Tibial artery (tissue), 4 donors: ENCODE data around the gene OSR1.

Experiments used
- DNase-seq, 2 donors: peaks; one replicate each; pipeline ENCODE4 v3.0.0-alpha.2; 2019
- H3K27ac ChIP-seq, 2 donors: fragments of 200-600 bp; sonication (generic) in 1 of 2; 1 replicate in 1 of 2; 2 replicates in 1 of 2; pipeline ENCODE4 v1.5.1; 2018 to 2019; ENCODE audit warnings: mild to moderate bottlenecking in 1 of 2
- H3K27me3 ChIP-seq, 2 donors: fragments of 200-600 bp; sonication (generic) in 1 of 2; one replicate each; pipeline versions ENCODE4 v1.5.1 to v1.6.0; 2016 to 2019
- H3K36me3 ChIP-seq, 3 donors: fragments of 200-600 bp; sonication (generic) in 2 of 3; one replicate each; pipeline ENCODE4 v1.5.1; 2016 to 2019; ENCODE audit warnings: mild to moderate bottlenecking in 2 of 3
- H3K4me1 ChIP-seq, 4 donors: fragments of 200-600 bp; sonication (generic) in 2 of 4; 1 replicate in 3 of 4; 2 replicates in 1 of 4; pipeline ENCODE4 v1.5.1; 2016 to 2019
- H3K4me3 ChIP-seq, 2 donors: fragments of 200-600 bp; sonication (generic) in 1 of 2; 1 replicate in 1 of 2; 2 replicates in 1 of 2; pipeline ENCODE4 v1.5.1; 2018 to 2019; ENCODE audit warnings: mild to moderate bottlenecking in 2 of 2
- H3K9me3 ChIP-seq, 3 donors: fragments of 200-600 bp; sonication (generic) in 1 of 3; one replicate each; pipeline ENCODE4 v1.5.1; 2016 to 2019
- intact Hi-C: fragments of 100-400 bp; cut with DNase I; formaldehyde crosslinking; loops from one replicate; pipeline ENCODE4 v1.15.0; 2023; ENCODE audit warnings: low total_unique reads
- TF ChIP-seq, protein P1 (sequence below), 2 experiments: fragments of 200-600 bp in 1 of 2; fragments of 450-650 bp in 1 of 2; IDR thresholded peaks; one replicate each; pipeline ENCODE4 v1.5.1; 2017 to 2019; ENCODE audit warnings: antibody characterized with exemption in 2 of 2, mild to moderate bottlenecking in 1 of 2, moderate library complexity in 1 of 2

OSR1 gene

DNA sequence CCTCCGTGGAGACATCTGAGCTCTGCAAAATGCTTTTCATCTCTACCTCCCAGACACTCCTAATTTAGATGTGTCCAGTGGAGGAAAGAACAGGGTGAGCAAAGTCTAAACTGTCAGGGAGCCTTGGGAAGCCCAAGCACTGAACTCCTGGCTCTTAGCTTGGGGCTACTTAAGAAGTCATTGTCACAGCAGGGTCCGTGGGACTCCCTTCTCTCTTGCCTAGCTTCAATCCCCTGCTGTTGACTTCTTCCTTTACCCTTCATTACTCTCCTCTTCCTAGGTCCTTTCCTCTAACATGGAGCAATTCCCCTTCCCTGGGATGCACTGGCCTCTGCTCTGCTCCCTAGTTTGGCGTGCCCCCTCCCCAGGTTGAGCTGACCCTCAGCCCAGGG lies 3.4 kb downstream of the OSR1 start:
- intact Hi-C loops: loop anchor here (10.0 kb wide), 1 partner anchor 380 kb away; no protein-coding TSS in a partner anchor
- H3K4me1 ChIP-seq: peaks cover 0 to 55% (median 32%) of the 10 kb centered on the region in 4 donors
- H3K27ac ChIP-seq: peak overlapping the region; percentile 93 to 96
- no peaks in the 10 kb centered on the region for H3K27me3 ChIP-seq
- DNase-seq: no peak
- peaks cover 0 to 30% (median 18%) of the 10 kb centered on the region in 3 donors for H3K36me3 ChIP-seq
- no peaks in the 10 kb centered on the region for H3K9me3 ChIP-seq
- peak overlapping the region; percentile 82 to 95 for H3K4me3 ChIP-seq
- TF ChIP-seq, protein P1, sequence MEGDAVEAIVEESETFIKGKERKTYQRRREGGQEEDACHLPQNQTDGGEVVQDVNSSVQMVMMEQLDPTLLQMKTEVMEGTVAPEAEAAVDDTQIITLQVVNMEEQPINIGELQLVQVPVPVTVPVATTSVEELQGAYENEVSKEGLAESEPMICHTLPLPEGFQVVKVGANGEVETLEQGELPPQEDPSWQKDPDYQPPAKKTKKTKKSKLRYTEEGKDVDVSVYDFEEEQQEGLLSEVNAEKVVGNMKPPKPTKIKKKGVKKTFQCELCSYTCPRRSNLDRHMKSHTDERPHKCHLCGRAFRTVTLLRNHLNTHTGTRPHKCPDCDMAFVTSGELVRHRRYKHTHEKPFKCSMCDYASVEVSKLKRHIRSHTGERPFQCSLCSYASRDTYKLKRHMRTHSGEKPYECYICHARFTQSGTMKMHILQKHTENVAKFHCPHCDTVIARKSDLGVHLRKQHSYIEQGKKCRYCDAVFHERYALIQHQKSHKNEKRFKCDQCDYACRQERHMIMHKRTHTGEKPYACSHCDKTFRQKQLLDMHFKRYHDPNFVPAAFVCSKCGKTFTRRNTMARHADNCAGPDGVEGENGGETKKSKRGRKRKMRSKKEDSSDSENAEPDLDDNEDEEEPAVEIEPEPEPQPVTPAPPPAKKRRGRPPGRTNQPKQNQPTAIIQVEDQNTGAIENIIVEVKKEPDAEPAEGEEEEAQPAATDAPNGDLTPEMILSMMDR (IDR thresholded peaks at IDR 0.05): no peak

DNA sequence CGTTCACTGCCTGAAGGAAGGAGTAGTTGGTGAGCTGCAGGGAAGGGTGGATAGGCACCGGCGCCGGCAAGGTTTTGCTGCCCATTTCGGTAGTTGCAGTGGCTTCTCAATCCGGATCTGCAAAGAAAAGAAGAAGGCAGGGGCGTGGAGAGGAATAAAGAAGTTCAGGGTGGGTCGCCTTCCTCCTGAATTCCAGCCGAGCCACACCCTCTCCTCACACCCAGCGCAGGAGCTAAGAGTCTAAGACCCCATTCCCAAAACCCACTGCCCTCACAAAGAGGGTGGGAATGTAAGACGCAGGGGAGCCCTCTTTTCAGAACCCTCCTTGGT lies 4.7 kb downstream of the OSR1 start:
- Histone ChIP-seq H3K4me3 (peak overlapping the region; percentile 18), H3K9me3 (no peaks in the 10 kb centered on the region), H3K4me1 (peaks cover 0 to 43% (median 27%) of the 10 kb centered on the region in 4 donors), H3K36me3 (peaks cover 0 to 30% (median 18%) of the 10 kb centered on the region in 3 donors), H3K27ac (peak overlapping the region; percentile 93 to 96), H3K27me3 (no peaks in the 10 kb centered on the region)
- TF ChIP-seq, protein P1 (IDR thresholded peaks at IDR 0.05): no peak
- intact Hi-C loops: loop anchor here (10.0 kb wide), 1 partner anchor 381 kb away; no protein-coding TSS in a partner anchor
- no peak for DNase-seq

DNA sequence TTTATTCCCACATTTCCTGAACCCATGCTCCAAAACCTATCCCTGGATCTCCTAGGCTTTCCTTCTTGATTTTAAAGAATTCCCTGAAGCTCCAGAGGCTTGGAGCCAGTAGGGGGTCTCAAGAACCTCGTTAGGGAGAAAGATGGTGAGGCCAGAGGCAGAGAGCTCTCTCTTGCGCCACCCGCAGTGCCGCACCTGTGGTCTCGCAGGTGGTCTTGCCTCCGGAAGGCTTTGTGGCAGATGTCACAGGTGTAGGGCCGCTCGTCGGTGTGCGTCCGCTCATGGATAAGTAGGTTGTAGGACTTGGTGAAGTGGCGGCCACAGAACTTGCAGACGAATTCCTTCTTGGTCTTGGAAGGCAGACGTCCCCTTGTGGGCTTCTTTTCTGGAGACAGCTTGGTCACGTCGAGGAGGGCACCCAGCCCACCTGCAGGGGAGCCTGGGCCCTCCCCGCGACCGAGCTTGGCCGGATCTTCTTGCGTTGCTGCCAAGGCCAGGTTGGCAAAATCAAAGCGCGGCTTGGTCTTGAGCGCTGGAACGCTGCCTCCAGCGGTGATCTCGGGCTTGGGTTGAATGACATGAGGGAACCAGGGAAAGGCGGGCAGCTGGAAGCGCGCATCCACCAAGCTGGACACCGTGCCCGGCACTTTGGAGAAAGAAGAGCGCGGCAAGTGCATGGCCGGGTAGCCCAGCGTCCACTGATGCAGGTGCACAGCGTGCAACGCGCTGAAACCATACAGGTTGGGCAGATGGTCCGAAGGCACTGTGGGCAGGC lies 5.3 kb downstream of the OSR1 start:
- no peak for DNase-seq
- TF ChIP-seq, protein P1 (IDR thresholded peaks at IDR 0.05): peak in 1 of 2 experiments; percentile 7
- Histone ChIP-seq H3K4me1 (peaks cover 0 to 43% (median 27%) of the 10 kb centered on the region in 4 donors), H3K9me3 (no peaks in the 10 kb centered on the region), H3K4me3 (peak overlapping the region; percentile 18), H3K27ac (peak overlapping the region; percentile 93 to 96), H3K36me3 (peaks cover 0 to 30% (median 18%) of the 10 kb centered on the region in 3 donors), H3K27me3 (no peaks in the 10 kb centered on the region)
- intact Hi-C loops: loop anchor here (10.0 kb wide), 1 partner anchor 382 kb away; no protein-coding TSS in a partner anchor

DNA sequence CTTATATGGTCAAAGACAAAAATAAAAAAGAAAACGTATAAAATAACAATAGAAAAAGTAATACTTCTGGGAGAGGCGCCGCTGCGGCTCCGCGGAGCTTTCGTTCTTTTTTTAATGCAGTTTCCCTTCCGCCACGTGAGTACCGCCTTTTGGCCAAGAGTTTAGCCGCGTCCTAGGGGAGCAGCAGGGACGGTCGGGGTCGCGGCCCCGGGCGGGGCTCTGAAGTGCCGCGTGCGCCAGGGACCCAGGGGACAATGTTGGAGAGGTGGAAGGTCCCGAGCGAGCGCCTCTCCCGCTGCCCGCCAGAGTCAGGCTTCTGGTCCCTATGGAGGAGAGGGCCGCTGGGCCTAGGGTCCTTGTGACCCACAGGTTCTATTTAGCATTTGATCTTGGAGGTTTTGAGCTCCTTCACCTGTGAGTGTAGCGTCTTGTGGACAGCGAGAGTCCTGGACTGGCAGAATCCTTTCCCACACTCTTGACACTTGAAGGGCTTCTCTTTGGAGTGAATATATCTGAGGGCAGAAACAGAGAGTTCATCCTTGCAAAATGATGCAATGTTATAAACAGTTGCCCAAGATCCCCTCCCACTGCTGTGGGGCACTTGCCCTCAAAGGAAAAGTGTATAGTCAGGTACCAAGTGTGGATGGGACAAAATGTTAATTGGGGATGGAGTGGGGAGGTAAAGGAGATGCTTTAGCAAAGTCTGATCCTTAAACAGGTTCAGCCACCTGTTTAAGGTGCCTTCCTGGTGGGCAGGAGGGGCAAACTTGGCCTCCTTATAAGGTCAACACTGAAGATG lies 6.3 kb downstream of the OSR1 start:
- peak overlapping the region; percentile 93 to 96 for H3K27ac ChIP-seq
- peak in 1 of 2 donors; percentile 78 for DNase-seq
- H3K36me3 ChIP-seq: peaks cover 0 to 30% (median 18%) of the 10 kb centered on the region in 3 donors
- no peaks in the 10 kb centered on the region for H3K27me3 ChIP-seq
- no peaks in the 10 kb centered on the region for H3K9me3 ChIP-seq
- TF ChIP-seq, protein P1 (IDR thresholded peaks at IDR 0.05): no peak
- peaks cover 0 to 45% (median 28%) of the 10 kb centered on the region in 4 donors for H3K4me1 ChIP-seq
- intact Hi-C loops: loop anchor here (10.0 kb wide), 1 partner anchor 383 kb away; no protein-coding TSS in a partner anchor
- peak overlapping the region; percentile 25 for H3K4me3 ChIP-seq

DNA sequence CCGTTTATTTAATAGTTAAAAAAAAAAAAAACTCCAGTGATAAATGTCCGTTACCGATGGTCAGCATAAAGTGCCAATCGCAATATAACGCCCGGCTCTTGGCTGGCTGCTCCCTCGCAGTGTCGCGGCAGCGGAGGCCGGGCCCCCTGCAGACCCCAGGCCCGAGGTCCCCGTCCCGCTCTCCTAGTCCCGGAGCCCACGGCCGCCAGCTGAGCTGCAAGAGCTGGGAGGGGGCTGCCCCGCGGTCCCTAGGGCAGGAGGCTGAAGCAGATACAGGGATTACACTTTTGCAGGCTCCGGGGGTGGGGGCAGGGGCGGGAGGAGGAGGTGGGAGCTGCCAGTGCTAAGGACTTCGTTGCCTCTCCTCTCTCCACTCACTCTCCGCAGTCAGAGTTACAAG lies 6.9 kb downstream of the OSR1 start:
- no peaks in the 10 kb centered on the region for H3K9me3 ChIP-seq
- H3K36me3 ChIP-seq: peaks cover 0 to 30% (median 18%) of the 10 kb centered on the region in 3 donors
- no peaks in the 10 kb centered on the region for H3K27me3 ChIP-seq
- H3K27ac ChIP-seq: peak overlapping the region; percentile 93 to 96
- DNase-seq: no peak
- peak overlapping the region; percentile 25 for H3K4me3 ChIP-seq
- intact Hi-C loops: loop anchor here (10.0 kb wide), 1 partner anchor 383 kb away; no protein-coding TSS in a partner anchor
- peaks cover 0 to 51% (median 28%) of the 10 kb centered on the region in 4 donors for H3K4me1 ChIP-seq
- TF ChIP-seq, protein P1 (IDR thresholded peaks at IDR 0.05): no peak
